Kidney epithelial cell (primary cell): ENCODE measurements around the gene LGR5. TPM values are rescaled to one million over a fixed set of nuclear protein-coding genes. Genes with fewer than 3 reads are reported as not detected.

Experiments
- DNase-seq: peaks from one replicate; pipeline ENCODE4 v3.0.0-alpha.2; 2010; ENCODE audit warnings: low read depth
- H3K27me3 ChIP-seq: 2 replicates; pipeline ENCODE4 v1.6.0; 2011; ENCODE audit warnings: low read length; ENCODE audit not compliant: control insufficient read depth, insufficient read depth
- H3K36me3 ChIP-seq: 2 replicates; pipeline ENCODE4 v1.5.1; 2011; ENCODE audit warnings: low read length; ENCODE audit not compliant: control insufficient read depth, insufficient read depth
- H3K4me3 ChIP-seq: 2 replicates; pipeline ENCODE4 v1.5.1; 2011; ENCODE audit warnings: low read depth, mild to moderate bottlenecking, control low read depth, low read length
- CTCF ChIP-seq: IDR thresholded peaks from 2 replicates; pipeline ENCODE4 v1.5.1; 2011; ENCODE audit warnings: mild to moderate bottlenecking, moderate library complexity, low read length, control low read depth, inconsistent platforms; ENCODE audit not compliant: insufficient read depth, poor library complexity, severe bottlenecking
- total RNA-seq: library from RNA; depleted of rRNA; stranded (reverse); fragments of >200 nt; gene quantifications from 2 replicates; pipeline ENCODE4 v1.2.3, GENCODE V29; 2015

The LGR5 gene
- total RNA-seq, 1 donor from 2014 or later, result not detected

DNA sequence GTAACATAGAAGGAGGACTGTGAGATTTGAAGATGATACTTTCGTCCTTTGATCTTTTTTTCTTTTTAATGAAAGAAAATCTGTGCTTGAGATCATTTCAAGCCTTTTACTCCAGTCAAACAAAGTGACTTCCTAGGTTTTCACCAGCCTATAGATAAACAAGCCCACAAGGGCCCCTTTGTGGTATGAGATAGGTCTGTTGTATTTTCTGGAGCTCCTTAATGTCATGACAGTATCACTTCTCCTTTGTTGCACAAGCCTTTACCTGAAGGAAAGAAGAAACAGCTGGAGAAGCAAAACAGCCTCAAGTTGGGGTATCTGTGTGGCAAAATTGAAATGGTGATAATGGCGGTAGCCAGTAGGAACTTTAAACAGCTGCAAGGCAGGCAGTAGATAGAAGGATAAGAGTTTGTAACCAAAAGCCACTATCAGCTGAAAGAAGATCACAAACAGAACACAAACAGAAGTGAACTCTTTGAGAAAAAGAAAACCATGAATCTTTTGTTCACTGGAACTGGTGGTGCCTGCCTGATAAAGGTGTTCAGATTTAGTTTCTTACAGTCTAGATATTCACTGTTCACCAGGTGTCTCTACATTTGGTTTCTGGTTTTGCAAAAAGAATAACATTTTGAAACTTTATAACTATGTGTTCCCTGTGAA is 96.8 kb downstream of the LGR5 start:
- no peaks in the 10 kb centered on the region for H3K27me3 ChIP-seq
- TF ChIP-seq CTCF, result no peak
- DNase-seq, result no peak
- no peak overlapping the region for H3K4me3 ChIP-seq
- H3K36me3 ChIP-seq, result no peaks in the 10 kb centered on the region

- Histone ChIP-seq H3K4me3 (no peak overlapping the region), H3K27me3 (no peaks in the 10 kb centered on the region), H3K36me3 (no peaks in the 10 kb centered on the region)
- DNase-seq, result no peak
- TF ChIP-seq CTCF, result no peak
These were observed 97.5 kb downstream of the LGR5 start for GRCh38 chr12:71536939-71537622.

DNA sequence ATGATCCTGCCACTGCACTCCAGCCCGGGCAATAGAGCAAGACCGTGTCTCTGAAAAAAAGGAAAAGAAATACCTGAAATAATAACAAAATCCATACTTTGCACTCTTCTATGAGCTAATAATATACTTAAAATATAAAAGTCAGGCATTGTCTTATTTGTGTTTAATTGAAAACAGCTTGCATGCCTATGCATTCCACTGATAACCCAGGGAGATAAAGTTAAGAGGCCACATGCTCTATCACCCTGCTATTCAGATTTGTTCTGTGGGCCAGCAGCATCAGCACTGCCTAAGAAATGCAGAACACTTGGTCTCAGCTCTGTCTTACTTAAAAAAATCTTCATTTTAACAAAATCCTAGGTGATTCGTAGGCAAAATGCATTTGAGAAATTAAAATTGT is 99.2 kb downstream of the LGR5 start:
- no peak for TF ChIP-seq CTCF
- DNase-seq, result no peak
- Histone ChIP-seq H3K27me3 (no peaks in the 10 kb centered on the region), H3K36me3 (no peaks in the 10 kb centered on the region), H3K4me3 (no peak overlapping the region)

DNA sequence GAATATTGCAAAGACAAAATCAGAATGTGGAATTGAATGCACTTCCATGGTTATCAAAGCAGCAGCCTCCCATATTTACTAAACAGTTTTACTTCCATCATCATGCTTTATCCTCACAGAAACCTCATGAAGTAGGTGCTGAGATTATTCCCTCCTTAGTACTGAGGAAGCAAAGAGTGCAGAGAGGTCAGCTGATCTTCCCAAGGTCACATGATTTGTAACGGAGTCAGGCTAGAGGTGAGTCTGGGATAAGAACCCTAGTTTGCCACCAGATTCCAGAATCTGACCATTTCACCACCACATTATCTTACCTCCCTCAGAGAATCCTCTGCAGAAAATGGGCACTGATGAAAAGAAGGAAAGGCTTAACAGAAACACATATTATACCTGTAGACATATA is 102.0 kb downstream of the LGR5 start:
- H3K27me3 ChIP-seq, result no peaks in the 10 kb centered on the region
- no peak for DNase-seq
- no peak for TF ChIP-seq CTCF
- H3K4me3 ChIP-seq, result no peak overlapping the region
- no peaks in the 10 kb centered on the region for H3K36me3 ChIP-seq

- no peak overlapping the region for H3K4me3 ChIP-seq
- DNase-seq, result no peak
- H3K27me3 ChIP-seq, result no peaks in the 10 kb centered on the region
- H3K36me3 ChIP-seq, result no peaks in the 10 kb centered on the region
- TF ChIP-seq CTCF, result no peak
These were observed 106.8 kb downstream of the LGR5 start for GRCh38 chr12:71546322-71546861.
